Mammary epithelial cell (primary cell): ENCODE data around the gene SLC49A4.

Source experiments
- EZH2 ChIP-seq: IDR thresholded peaks from 2 replicates; pipeline ENCODE4 v1.6.1; 2012; ENCODE audit warnings: low read length, inconsistent platforms, borderline replicate concordance
- TF ChIP-seq, protein P1 (sequence below), 2 donors: IDR thresholded peaks in 1 of 2; conservative IDR thresholded peaks in 1 of 2; 2 replicates each; pipeline ENCODE4 v1.5.1; 2011 to 2012; ENCODE audit warnings: inconsistent platforms in 2 of 2, low read length in 2 of 2, mild to moderate bottlenecking in 2 of 2, control low read depth in 1 of 2, low read depth in 1 of 2; ENCODE audit not compliant: insufficient read depth in 1 of 2; ENCODE audit errors: extremely low read depth in 1 of 2

DNA sequence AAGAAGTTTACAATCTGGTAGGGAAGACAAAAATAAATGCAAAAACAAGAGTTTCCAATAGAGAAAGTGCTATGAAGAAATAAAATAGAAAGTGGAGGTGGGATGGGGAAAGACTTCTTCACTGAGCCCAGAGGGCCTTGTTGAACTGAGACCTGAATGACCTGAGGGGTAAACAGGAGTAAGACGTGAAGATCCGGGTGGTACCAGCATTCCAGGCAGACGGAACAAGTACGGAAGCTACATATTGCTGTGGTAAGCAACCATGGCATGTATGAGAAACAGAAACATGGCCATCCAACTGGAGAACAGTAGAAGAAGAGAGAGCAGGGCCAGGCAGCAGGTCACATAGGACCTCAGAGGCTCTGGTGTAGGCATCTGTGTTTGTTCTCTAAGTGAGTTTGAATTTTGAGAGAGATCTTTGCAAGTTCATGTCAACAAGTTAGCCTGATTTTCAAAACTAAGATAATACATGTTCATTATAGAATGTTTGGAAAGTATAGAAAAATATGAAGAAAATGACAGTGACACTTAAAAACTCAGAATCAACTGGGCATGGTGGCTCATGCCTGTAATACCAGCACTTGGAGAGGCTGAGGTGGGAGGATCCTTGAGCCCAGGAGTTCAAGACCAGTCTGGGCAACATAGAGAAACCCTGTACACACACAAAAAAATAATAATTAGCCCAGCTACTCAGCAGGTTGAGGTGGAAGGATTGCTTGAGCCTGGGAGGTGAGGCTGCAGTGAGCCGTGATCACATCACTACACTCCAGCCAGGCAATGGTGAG is 64.3 kb downstream of the SLC49A4 start:
- TF ChIP-seq, protein P1, sequence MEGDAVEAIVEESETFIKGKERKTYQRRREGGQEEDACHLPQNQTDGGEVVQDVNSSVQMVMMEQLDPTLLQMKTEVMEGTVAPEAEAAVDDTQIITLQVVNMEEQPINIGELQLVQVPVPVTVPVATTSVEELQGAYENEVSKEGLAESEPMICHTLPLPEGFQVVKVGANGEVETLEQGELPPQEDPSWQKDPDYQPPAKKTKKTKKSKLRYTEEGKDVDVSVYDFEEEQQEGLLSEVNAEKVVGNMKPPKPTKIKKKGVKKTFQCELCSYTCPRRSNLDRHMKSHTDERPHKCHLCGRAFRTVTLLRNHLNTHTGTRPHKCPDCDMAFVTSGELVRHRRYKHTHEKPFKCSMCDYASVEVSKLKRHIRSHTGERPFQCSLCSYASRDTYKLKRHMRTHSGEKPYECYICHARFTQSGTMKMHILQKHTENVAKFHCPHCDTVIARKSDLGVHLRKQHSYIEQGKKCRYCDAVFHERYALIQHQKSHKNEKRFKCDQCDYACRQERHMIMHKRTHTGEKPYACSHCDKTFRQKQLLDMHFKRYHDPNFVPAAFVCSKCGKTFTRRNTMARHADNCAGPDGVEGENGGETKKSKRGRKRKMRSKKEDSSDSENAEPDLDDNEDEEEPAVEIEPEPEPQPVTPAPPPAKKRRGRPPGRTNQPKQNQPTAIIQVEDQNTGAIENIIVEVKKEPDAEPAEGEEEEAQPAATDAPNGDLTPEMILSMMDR (conservative IDR thresholded peaks at IDR 0.05 in 1 of 2, IDR thresholded peaks at IDR 0.05 in 1 of 2; ENCODE audit: extremely low read depth in 1 of 2, insufficient read depth in 1 of 2, low read depth in 1 of 2, low read length in 2 of 2), result no peak
- TF ChIP-seq EZH2, result no peak
